B cell (primary cell): Measurements from ENCODE around the gene LAGE3. TPM values are rescaled to one million over a fixed set of nuclear protein-coding genes. Genes with fewer than 3 reads are reported as not detected.

Experiments
- ATAC-seq: fragments of 200-7000 bp; cut with Tn5 transposase; one replicate; pipeline ENCODE4 v1.10.0; 2021; ENCODE audit warnings: low read depth, mild to moderate bottlenecking, moderate number of reproducible peaks, moderate library complexity
- CTCF ChIA-PET: fragments of 350-600 bp; sonication (Branson Sonifier 250); formaldehyde crosslinking; loops from one replicate; lab custom pipeline; 2021; ENCODE audit warnings: antibody characterized with exemption, inconsistent platforms; lab: Charles Lee
- POLR2A ChIA-PET: fragments of 350-600 bp; sonication (Branson Sonifier 250); formaldehyde crosslinking; loops from one replicate; lab custom pipeline; 2021; ENCODE audit warnings: antibody characterized with exemption; lab: Charles Lee
- DNase-seq: peaks from one replicate; pipeline ENCODE4 v3.0.0; 2013
- H2AFZ ChIP-seq: 2 replicates; pipeline ENCODE4 v1.6.1; 2012; ENCODE audit warnings: mild to moderate bottlenecking, low read depth, low read length; ENCODE audit not compliant: insufficient read depth, poor library complexity, severe bottlenecking
- H3K27ac ChIP-seq, 2 donors: 1 replicate in 1 of 2; 2 replicates in 1 of 2; pipeline ENCODE4 v1.5.1; 2012 to 2013; ENCODE audit warnings: low read length in 2 of 2, mild to moderate bottlenecking in 2 of 2, moderate library complexity in 1 of 2
- H3K27me3 ChIP-seq, 4 experiments: fragments of 200-600 bp in 1 of 4; sonication (generic) in 1 of 4; replicated peaks in 1 of 4; 1 replicate in 2 of 4; 2 replicates in 2 of 4; pipeline versions ENCODE4 v1.6.1 to v1.7.0; 2013 to 2016; ENCODE audit warnings: low read length in 3 of 4, mild to moderate bottlenecking in 2 of 4, mixed read lengths in 1 of 4, moderate library complexity in 1 of 4; ENCODE audit not compliant: insufficient read depth in 4 of 4, control insufficient read depth in 3 of 4; ENCODE audit errors: control extremely low read depth in 1 of 4
- H3K36me3 ChIP-seq, 2 experiments: replicated peaks in 1 of 2; 1 replicate in 1 of 2; 2 replicates in 1 of 2; pipeline versions ENCODE4 v1.6.1 to v1.7.1; 2013; ENCODE audit warnings: low read length in 1 of 2; ENCODE audit not compliant: insufficient read depth in 2 of 2, control insufficient read depth in 1 of 2; ENCODE audit errors: control extremely low read depth in 1 of 2, extremely low read depth in 1 of 2
- H3K4me1 ChIP-seq, 2 donors: fragments of 200-600 bp in 1 of 2; sonication (generic) in 1 of 2; 1 replicate in 1 of 2; 2 replicates in 1 of 2; pipeline versions ENCODE4 v1.5.1 to v1.6.1; 2013 to 2017; ENCODE audit warnings: low read length in 2 of 2; ENCODE audit not compliant: control insufficient read depth in 2 of 2, insufficient read depth in 2 of 2
- H3K4me2 ChIP-seq: replicated peaks from 2 replicates; pipeline ENCODE3; 2012; ENCODE audit warnings: mild to moderate bottlenecking, low read depth, low read length; ENCODE audit not compliant: poor library complexity, severe bottlenecking
- H3K4me3 ChIP-seq, 5 experiments: fragments of 200-600 bp in 1 of 5; sonication (generic) in 1 of 5; 1 replicate in 3 of 5; 2 replicates in 2 of 5; pipeline versions ENCODE4 v1.5.1 to v1.7.0; 2011 to 2016; ENCODE audit warnings: low read length in 4 of 5, mild to moderate bottlenecking in 4 of 5, low read depth in 2 of 5, control low read depth in 1 of 5, moderate library complexity in 1 of 5; ENCODE audit not compliant: insufficient read depth in 1 of 5; ENCODE audit errors: control extremely low read depth in 1 of 5, extremely low read depth in 1 of 5
- H3K79me2 ChIP-seq: fragments of 200-600 bp; sonication (generic); one replicate; pipeline ENCODE4 v1.6.0; 2016; ENCODE audit warnings: low read length; ENCODE audit not compliant: control insufficient read depth, insufficient read depth
- H3K9ac ChIP-seq: fragments of 200-600 bp; sonication (generic); 2 replicates; pipeline ENCODE4 v1.6.1; 2017; ENCODE audit warnings: mild to moderate bottlenecking, low read length, moderate library complexity
- H3K9me3 ChIP-seq, 3 donors: one replicate each; pipeline versions ENCODE4 v1.6.1 to v1.7.1; 2013; ENCODE audit warnings: low read length in 2 of 3; ENCODE audit not compliant: control insufficient read depth in 2 of 3, insufficient read depth in 1 of 3; ENCODE audit errors: control extremely low read depth in 1 of 3
- H4K20me1 ChIP-seq: 2 replicates; pipeline ENCODE4 v1.6.0; 2012; ENCODE audit warnings: mild to moderate bottlenecking, low read length; ENCODE audit not compliant: insufficient read depth, control insufficient read depth, poor library complexity, severe bottlenecking
- H3K27ac Mint-ChIP-seq: one replicate; pipeline ENCODE4 v1.8.0; 2021; ENCODE audit warnings: mixed read lengths
- H3K27me3 Mint-ChIP-seq: one replicate; pipeline ENCODE4 v1.8.0; 2021; ENCODE audit warnings: mixed read lengths
- H3K4me1 Mint-ChIP-seq: one replicate; pipeline ENCODE4 v1.8.0; 2021; ENCODE audit warnings: mixed read lengths
- H3K4me3 Mint-ChIP-seq: one replicate; pipeline ENCODE4 v1.8.0; 2021; ENCODE audit warnings: mixed read lengths
- H3K9me3 Mint-ChIP-seq: one replicate; pipeline ENCODE4 v1.8.0; 2022; ENCODE audit warnings: mixed read lengths; ENCODE audit not compliant: insufficient read depth
- EZH2 ChIP-seq: IDR thresholded peaks from 2 replicates; pipeline ENCODE4 v1.6.1; 2012; ENCODE audit warnings: borderline replicate concordance, low read depth, mild to moderate bottlenecking, moderate library complexity, low read length; ENCODE audit not compliant: insufficient read depth, poor library complexity, severe bottlenecking
- WGBS: methylation state at CpG from one replicate; pipeline ENCODE4 v1.1.5; 2013; ENCODE audit warnings: missing lambda C conversion rate; ENCODE audit not compliant: insufficient coverage; 5-methylcytosine and 5-hydroxymethylcytosine counted together
- intact Hi-C: fragments of 100-400 bp; cut with micrococcal nuclease; formaldehyde crosslinking; loops from one replicate; pipeline ENCODE4 v1.10.0; 2022
- polyA plus RNA-seq: library from polyadenylated mRNA; depleted of rRNA; stranded (reverse); fragments of >200 nt; gene quantifications from 2 replicates; pipeline ENCODE4 v1.2.3, GENCODE V29; 2012
- total RNA-seq, 2 donors: library from RNA; stranded (reverse); fragments of 120-200 nt in 1 of 2; gene quantifications; 1 replicate in 1 of 2; 2 replicates in 1 of 2; pipeline versions ENCODE4 v1.2.3 to v1.2.4, GENCODE V29; 2013 to 2022
- TF ChIP-seq, protein P1 (sequence below): fragments of 200-600 bp; IDR thresholded peaks from one replicate; pipeline ENCODE4 v1.8.0; 2022; ENCODE audit warnings: antibody characterized with exemption, mild to moderate bottlenecking

Gene LAGE3
- total and polyA plus RNA-seq, 2 donors (not counting 1 experiment from before 2014, with no cell fraction given): 17.0 to 19.9 TPM

DNA sequence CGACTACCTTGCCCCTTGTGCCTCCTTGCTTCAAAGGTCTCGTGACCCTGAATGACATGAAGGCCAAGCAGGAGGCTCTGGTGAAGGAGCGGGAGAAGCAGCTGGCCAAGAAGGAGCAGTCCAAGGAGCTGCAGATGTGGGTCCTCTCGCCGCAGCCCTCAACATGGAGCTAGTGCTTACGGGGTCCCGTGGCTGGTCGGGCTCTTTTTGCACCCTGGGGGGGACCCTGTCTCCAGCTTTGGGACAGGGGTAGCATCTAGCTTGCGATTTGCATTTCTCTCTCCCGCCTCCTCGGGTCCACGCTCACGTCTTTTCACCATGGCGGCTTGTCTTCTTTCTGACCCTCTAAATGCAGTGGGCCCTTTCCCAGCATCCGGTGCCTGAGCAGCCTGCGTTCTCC, 33.3 kb downstream of the LAGE3 start:
- ChIA-PET CTCF (no interaction called here), POLR2A (no interaction called here)
- Mint-ChIP-seq H3K27ac (no peak overlapping the region), H3K27me3 (no peaks in the 10 kb centered on the region), H3K4me1 (peaks cover 5% of the 10 kb centered on the region), H3K9me3 (no peaks in the 10 kb centered on the region), H3K4me3 (peak overlapping the region; percentile 41)
- no peak overlapping the region for H3K27ac ChIP-seq
- peaks cover 0 to 11% of the 10 kb centered on the region in 2 experiments for H3K36me3 ChIP-seq
- H3K9ac ChIP-seq: no peak overlapping the region
- no peak for DNase-seq
- intact Hi-C loops: no loop called here
- peaks cover 10% of the 10 kb centered on the region for H3K79me2 ChIP-seq
- no peaks in the 10 kb centered on the region for H3K27me3 ChIP-seq
- no peak for ATAC-seq
- no peak overlapping the region for H3K4me3 ChIP-seq
- no peaks in the 10 kb centered on the region for H4K20me1 ChIP-seq
- TF ChIP-seq EZH2: no peak
- TF ChIP-seq, protein P1, sequence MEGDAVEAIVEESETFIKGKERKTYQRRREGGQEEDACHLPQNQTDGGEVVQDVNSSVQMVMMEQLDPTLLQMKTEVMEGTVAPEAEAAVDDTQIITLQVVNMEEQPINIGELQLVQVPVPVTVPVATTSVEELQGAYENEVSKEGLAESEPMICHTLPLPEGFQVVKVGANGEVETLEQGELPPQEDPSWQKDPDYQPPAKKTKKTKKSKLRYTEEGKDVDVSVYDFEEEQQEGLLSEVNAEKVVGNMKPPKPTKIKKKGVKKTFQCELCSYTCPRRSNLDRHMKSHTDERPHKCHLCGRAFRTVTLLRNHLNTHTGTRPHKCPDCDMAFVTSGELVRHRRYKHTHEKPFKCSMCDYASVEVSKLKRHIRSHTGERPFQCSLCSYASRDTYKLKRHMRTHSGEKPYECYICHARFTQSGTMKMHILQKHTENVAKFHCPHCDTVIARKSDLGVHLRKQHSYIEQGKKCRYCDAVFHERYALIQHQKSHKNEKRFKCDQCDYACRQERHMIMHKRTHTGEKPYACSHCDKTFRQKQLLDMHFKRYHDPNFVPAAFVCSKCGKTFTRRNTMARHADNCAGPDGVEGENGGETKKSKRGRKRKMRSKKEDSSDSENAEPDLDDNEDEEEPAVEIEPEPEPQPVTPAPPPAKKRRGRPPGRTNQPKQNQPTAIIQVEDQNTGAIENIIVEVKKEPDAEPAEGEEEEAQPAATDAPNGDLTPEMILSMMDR: no peak
- H2AFZ ChIP-seq: no peak overlapping the region
- no peaks in the 10 kb centered on the region for H3K9me3 ChIP-seq
- WGBS: 99% methylated on average over 10 of the region's 16 CpGs
- H3K4me1 ChIP-seq: peaks cover 10 to 18% of the 10 kb centered on the region in 2 donors
- no peak overlapping the region for H3K4me2 ChIP-seq

DNA sequence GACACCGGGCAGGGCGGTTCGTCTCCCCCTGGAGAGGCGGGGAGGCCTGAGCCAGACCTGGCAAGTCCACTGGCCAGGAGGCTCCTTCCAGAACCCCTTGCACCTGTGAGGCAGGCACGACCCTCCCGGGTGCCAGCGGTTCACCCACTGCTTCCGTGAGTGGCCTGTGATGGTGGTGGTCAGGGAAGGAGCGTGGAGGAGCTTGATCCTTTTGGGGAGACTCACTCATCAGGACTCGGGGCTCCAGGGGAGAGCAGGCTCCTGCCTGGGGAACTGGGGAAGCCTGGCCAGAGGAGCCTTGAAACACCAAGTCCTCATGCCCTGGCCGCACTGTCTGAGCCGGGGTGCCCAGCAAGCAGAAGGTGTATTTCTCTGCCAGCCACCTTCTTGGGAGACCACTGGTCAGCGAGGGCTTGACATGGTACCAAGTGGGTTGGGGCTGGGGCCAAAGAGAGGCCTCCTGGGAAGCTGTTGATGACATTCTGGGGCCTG, 34.3 kb downstream of the LAGE3 start:
- peaks cover 0 to 18% of the 10 kb centered on the region in 2 experiments for H3K36me3 ChIP-seq
- ChIA-PET CTCF (interaction anchor here (1.0 kb wide), 1 partner anchor 33 kb away, joined by 3 read pairs; no protein-coding TSS in a partner anchor), POLR2A (no interaction called here)
- H3K27ac ChIP-seq: peak overlapping the region in 1 of 2 donors; percentile 78
- Mint-ChIP-seq H3K9me3 (no peaks in the 10 kb centered on the region), H3K27ac (peak overlapping the region; percentile 10), H3K4me3 (peak overlapping the region; percentile 49), H3K4me1 (peaks cover 5% of the 10 kb centered on the region), H3K27me3 (no peaks in the 10 kb centered on the region)
- H3K9me3 ChIP-seq: no peaks in the 10 kb centered on the region
- TF ChIP-seq, protein P1: no peak
- no peak for TF ChIP-seq EZH2
- H3K27me3 ChIP-seq: no peaks in the 10 kb centered on the region
- H3K79me2 ChIP-seq: peaks cover 10% of the 10 kb centered on the region
- ATAC-seq (no peak), DNase-seq (no peak)
- no peaks in the 10 kb centered on the region for H4K20me1 ChIP-seq
- peak overlapping the region; percentile 69 for H3K9ac ChIP-seq
- peak overlapping the region; percentile 87 for H3K4me2 ChIP-seq
- H3K4me1 ChIP-seq: peaks cover 10 to 18% of the 10 kb centered on the region in 2 donors
- no peak overlapping the region for H2AFZ ChIP-seq
- 80% methylated on average over 2 of the region's 13 CpGs for WGBS
- H3K4me3 ChIP-seq: peak overlapping the region in 4 of 5 experiments; percentile 49 to 58 (median 53)
- intact Hi-C loops: loop anchor here (5.0 kb wide), 1 partner anchor 32 kb away; the partner anchor contains the start of gene LAGE3
